Measurements from ENCODE around the gene FBXO42. TPM values are rescaled to one million over a fixed set of nuclear protein-coding genes. Genes with fewer than 3 reads are reported as not detected.

FBXO42 gene
- total and polyA plus RNA-seq, 2 of the 13 experiments (the other 11 are each of a cell fraction or from before 2014, with no cell fraction given) = 7.6 to 17.5 TPM

GRCh38 chr1:16281765-16282164, 70.5 kb downstream of the FBXO42 start (continued):
- TF ChIP-seq ZNF773 (CRISPR knock-in tag; IDR thresholded peaks at IDR 0.05; ENCODE audit: borderline replicate concordance) (no peak), RFXANK (CRISPR knock-in tag; IDR thresholded peaks at IDR 0.05) (no peak), ZNF644 (CRISPR knock-in tag; IDR thresholded peaks at IDR 0.05; ENCODE audit: low read depth) (no peak), NBN (conservative IDR thresholded peaks at IDR 0.05) (no peak)
- TF ChIP-seq, protein P1, sequence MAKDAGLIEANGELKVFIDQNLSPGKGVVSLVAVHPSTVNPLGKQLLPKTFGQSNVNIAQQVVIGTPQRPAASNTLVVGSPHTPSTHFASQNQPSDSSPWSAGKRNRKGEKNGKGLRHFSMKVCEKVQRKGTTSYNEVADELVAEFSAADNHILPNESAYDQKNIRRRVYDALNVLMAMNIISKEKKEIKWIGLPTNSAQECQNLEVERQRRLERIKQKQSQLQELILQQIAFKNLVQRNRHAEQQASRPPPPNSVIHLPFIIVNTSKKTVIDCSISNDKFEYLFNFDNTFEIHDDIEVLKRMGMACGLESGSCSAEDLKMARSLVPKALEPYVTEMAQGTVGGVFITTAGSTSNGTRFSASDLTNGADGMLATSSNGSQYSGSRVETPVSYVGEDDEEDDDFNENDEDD (CRISPR knock-in tag; IDR thresholded peaks at IDR 0.05; ENCODE audit: borderline replicate concordance) = no peak

GRCh38 chr1:16279186-16279585, 73.1 kb downstream of the FBXO42 start:
- H3K27me3 ChIP-seq (ENCODE audit: control insufficient read depth in 1 of 2, insufficient read depth in 2 of 2, low read length in 2 of 2) = no peaks in the 10 kb centered on the region
- no peak overlapping the region for H2AFZ ChIP-seq (ENCODE audit: low read length)
- DNase-seq (ENCODE audit: low spot score) (no peak), FAIRE-seq (no peak), ATAC-seq (no peak)
- CTCF ChIA-PET (ENCODE audit: low intra/inter-chr PET ratio, low total read pairs) = no interaction called here
- POLR2A ChIA-PET = no interaction called here
- no peak overlapping the region for H3K4me3 ChIP-seq (replicated peaks in 1 of 3; ENCODE audit: insufficient read depth in 1 of 3, low read depth in 2 of 3, low read length in 3 of 3)
- H3K27ac ChIP-seq (ENCODE audit: extremely low read length, insufficient read depth, low read length) = no peak overlapping the region
- TF ChIP-seq U2AF1 (optimal IDR thresholded peaks at IDR 0.05; ENCODE audit: low read depth, low read length) (no peak), ZNF121 (CRISPR knock-in tag; IDR thresholded peaks at IDR 0.05) (0 out of 2 replicates have a peak, but pooled peaks have one; percentile 25)
- no peaks in the 10 kb centered on the region for H4K20me1 ChIP-seq (ENCODE audit: insufficient read depth, low read length)
- H3K4me2 ChIP-seq (ENCODE audit: low read depth, low read length) = no peak overlapping the region
- no peak overlapping the region for H3K9ac ChIP-seq (ENCODE audit: insufficient read depth, low read depth, low read length)
- H3K9me3 ChIP-seq (ENCODE audit: low read length) = no peaks in the 10 kb centered on the region
- intact Hi-C loops (cut with micrococcal nuclease; ENCODE audit: unreplicated experiment) (no loop called here), in situ Hi-C loops (cut with HindIII; ENCODE audit: extremely low pct_ligation_motif_present, low pct_unique_long_range_greater_than_20kb) (no loop called here)
- peaks cover 1 to 6% of the 10 kb centered on the region in 2 experiments; a peak in 3 of 5 replicates for H3K36me3 ChIP-seq (replicated peaks in 1 of 2; ENCODE audit: control insufficient read depth in 1 of 2, insufficient read depth in 2 of 2, low read length in 2 of 2)
- H3K4me1 ChIP-seq (ENCODE audit: insufficient read depth, low read length) = no peaks in the 10 kb centered on the region
- no peaks in the 10 kb centered on the region for H3K79me2 ChIP-seq (ENCODE audit: insufficient read depth, low read length)
- no TSS peak for BruUV-seq (replicated peaks)
- WGBS (ENCODE audit: low lambda C conversion rate) = 89% methylated on average over 2 of the region's 2 CpGs
